KMS-11 (cell line): ENCODE data around the gene TACC3.

ENCODE experiments used
- H2AFZ ChIP-seq: fragments of 200-600 bp; sonication (generic); 2 replicates; pipeline ENCODE4 v1.6.1; 2016; ENCODE audit warnings: antibody characterized with exemption, mixed run types, low read depth
- H3K27ac ChIP-seq: fragments of 200-600 bp; sonication (generic); 2 replicates; pipeline ENCODE4 v1.6.1; 2016; ENCODE audit warnings: mild to moderate bottlenecking, mixed run types
- H3K27me3 ChIP-seq: fragments of 200-600 bp; sonication (generic); 2 replicates; pipeline ENCODE4 v1.6.1; 2017; ENCODE audit warnings: mild to moderate bottlenecking, low read depth, mixed run types, moderate library complexity; ENCODE audit not compliant: insufficient read depth
- H3K36me3 ChIP-seq: fragments of 200-600 bp; sonication (generic); 2 replicates; pipeline ENCODE4 v1.6.1; 2017; ENCODE audit warnings: mild to moderate bottlenecking, mixed run types; ENCODE audit not compliant: insufficient read depth
- H3K4me1 ChIP-seq: fragments of 200-600 bp; sonication (generic); 2 replicates; pipeline ENCODE4 v1.6.1; 2016; ENCODE audit warnings: mild to moderate bottlenecking, low read depth, mixed run types; ENCODE audit not compliant: poor library complexity, severe bottlenecking
- H3K4me2 ChIP-seq: fragments of 200-600 bp; sonication (generic); 2 replicates; pipeline ENCODE4 v1.7.0; 2016; ENCODE audit warnings: mild to moderate bottlenecking, mixed run types
- H3K4me3 ChIP-seq: fragments of 200-600 bp; sonication (generic); IDR thresholded peaks from 2 replicates; pipeline ENCODE4 v1.6.1; 2017; ENCODE audit warnings: low read depth, low read length, mixed read lengths; ENCODE audit not compliant: insufficient read depth
- H3K79me2 ChIP-seq: fragments of 200-600 bp; sonication (generic); 2 replicates; pipeline ENCODE4 v1.6.1; 2016; ENCODE audit warnings: low read depth, mixed run types; ENCODE audit not compliant: insufficient read depth
- H3K9ac ChIP-seq: fragments of 200-600 bp; sonication (generic); 2 replicates; pipeline ENCODE4 v1.6.1; 2016; ENCODE audit warnings: mild to moderate bottlenecking, mixed run types
- H4K20me1 ChIP-seq: fragments of 200-600 bp; sonication (generic); 2 replicates; pipeline ENCODE4 v1.6.1; 2016; ENCODE audit warnings: mild to moderate bottlenecking, mixed run types; ENCODE audit not compliant: insufficient read depth
- TF ChIP-seq, protein P1 (sequence below): fragments of 200-600 bp; sonication (generic); conservative IDR thresholded peaks from 2 replicates; pipeline ENCODE4 v1.6.1; 2017; ENCODE audit warnings: low read depth, mild to moderate bottlenecking, antibody characterized with exemption, low read length, moderate library complexity, mixed read lengths

The TACC3 gene

DNA sequence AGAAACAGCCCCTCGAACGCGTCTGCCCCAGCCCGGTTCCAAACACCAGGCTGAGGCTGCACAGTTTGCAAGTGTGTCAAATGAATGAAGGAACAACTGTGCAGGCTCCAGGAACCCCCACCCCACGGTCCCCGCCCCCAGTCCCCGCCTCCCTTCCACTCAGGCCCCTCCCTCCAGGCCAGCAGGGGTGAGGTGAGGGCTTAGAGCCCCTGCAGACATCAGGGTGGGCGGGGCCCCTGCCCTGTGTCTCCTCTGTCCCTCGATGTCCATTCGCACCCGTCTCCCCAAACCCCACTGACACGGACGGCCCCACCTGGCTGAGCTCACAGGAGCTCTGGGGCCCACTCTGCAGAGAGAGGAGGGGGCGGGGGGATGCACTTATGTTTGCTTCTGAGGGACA, 28.5 kb downstream of the TACC3 start:
- no peak overlapping the region for H3K9ac ChIP-seq
- no peaks in the 10 kb centered on the region for H3K36me3 ChIP-seq
- H3K4me3 ChIP-seq: no peak overlapping the region
- no peak overlapping the region for H2AFZ ChIP-seq
- no peak overlapping the region for H3K4me2 ChIP-seq
- no peaks in the 10 kb centered on the region for H3K4me1 ChIP-seq
- no peaks in the 10 kb centered on the region for H3K27me3 ChIP-seq
- TF ChIP-seq, protein P1, sequence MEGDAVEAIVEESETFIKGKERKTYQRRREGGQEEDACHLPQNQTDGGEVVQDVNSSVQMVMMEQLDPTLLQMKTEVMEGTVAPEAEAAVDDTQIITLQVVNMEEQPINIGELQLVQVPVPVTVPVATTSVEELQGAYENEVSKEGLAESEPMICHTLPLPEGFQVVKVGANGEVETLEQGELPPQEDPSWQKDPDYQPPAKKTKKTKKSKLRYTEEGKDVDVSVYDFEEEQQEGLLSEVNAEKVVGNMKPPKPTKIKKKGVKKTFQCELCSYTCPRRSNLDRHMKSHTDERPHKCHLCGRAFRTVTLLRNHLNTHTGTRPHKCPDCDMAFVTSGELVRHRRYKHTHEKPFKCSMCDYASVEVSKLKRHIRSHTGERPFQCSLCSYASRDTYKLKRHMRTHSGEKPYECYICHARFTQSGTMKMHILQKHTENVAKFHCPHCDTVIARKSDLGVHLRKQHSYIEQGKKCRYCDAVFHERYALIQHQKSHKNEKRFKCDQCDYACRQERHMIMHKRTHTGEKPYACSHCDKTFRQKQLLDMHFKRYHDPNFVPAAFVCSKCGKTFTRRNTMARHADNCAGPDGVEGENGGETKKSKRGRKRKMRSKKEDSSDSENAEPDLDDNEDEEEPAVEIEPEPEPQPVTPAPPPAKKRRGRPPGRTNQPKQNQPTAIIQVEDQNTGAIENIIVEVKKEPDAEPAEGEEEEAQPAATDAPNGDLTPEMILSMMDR: no peak
- no peaks in the 10 kb centered on the region for H3K79me2 ChIP-seq
- no peaks in the 10 kb centered on the region for H4K20me1 ChIP-seq
- H3K27ac ChIP-seq: no peak overlapping the region

GRCh38 chr4:1750381-1751154, 29.2 kb downstream of the TACC3 start:
- TF ChIP-seq, protein P1: no peak
- Histone ChIP-seq H3K4me2 (no peak overlapping the region), H4K20me1 (no peaks in the 10 kb centered on the region), H3K27me3 (no peaks in the 10 kb centered on the region), H2AFZ (no peak overlapping the region), H3K27ac (no peak overlapping the region), H3K9ac (no peak overlapping the region), H3K79me2 (no peaks in the 10 kb centered on the region), H3K4me3 (no peak overlapping the region), H3K36me3 (no peaks in the 10 kb centered on the region), H3K4me1 (no peaks in the 10 kb centered on the region)

DNA sequence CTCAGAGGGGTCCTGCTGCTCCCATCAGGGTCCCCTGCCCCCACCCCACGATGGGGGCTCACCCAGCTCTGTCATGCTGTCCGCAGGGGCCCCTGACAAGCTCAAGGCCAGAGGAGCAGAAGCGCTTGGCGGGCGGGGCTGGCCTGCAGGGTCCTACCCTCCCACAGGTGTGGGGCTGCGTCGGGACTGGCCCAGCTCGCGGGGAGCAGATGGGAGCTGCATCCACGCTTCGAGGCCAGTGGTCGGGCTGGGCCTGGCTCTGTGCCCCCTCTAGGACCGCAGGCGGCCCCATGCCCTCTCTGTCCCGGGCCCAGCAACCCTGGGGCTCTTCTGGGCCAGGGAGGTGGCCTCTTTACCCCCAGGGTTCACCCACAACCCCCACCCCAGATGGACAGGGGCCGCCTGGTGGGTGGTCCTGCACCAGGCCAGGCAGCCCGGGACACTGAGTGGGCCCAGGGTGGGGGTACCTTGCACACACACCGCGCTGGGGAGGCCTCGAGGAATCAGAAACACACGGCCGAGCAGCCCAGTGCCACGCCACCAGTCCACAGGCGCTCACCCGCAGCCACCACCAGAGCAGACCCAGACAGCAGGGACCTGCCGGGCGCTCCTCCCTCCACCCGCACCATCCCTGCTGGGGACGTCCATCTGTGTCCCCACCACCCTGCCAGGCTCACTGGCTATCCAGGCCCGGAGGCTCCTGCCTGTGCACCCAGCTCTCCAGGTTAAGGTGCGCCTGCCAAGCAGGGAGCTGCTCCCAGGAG, 30.0 kb downstream of the TACC3 start:
- Histone ChIP-seq H3K27me3 (no peaks in the 10 kb centered on the region), H2AFZ (no peak overlapping the region), H3K4me1 (no peaks in the 10 kb centered on the region), H3K9ac (no peak overlapping the region), H4K20me1 (no peaks in the 10 kb centered on the region), H3K79me2 (no peaks in the 10 kb centered on the region), H3K4me3 (no peak overlapping the region), H3K4me2 (no peak overlapping the region), H3K36me3 (no peaks in the 10 kb centered on the region), H3K27ac (no peak overlapping the region)
- TF ChIP-seq, protein P1: no peak

GRCh38 chr4:1751919-1752283, 30.6 kb downstream of the TACC3 start:
- H2AFZ ChIP-seq: no peak overlapping the region
- no peaks in the 10 kb centered on the region for H3K36me3 ChIP-seq
- no peak overlapping the region for H3K4me3 ChIP-seq
- H3K4me1 ChIP-seq: no peaks in the 10 kb centered on the region
- TF ChIP-seq, protein P1: no peak
- H3K27ac ChIP-seq: no peak overlapping the region
- no peaks in the 10 kb centered on the region for H4K20me1 ChIP-seq
- no peak overlapping the region for H3K4me2 ChIP-seq
- no peaks in the 10 kb centered on the region for H3K79me2 ChIP-seq
- no peaks in the 10 kb centered on the region for H3K27me3 ChIP-seq
- H3K9ac ChIP-seq: no peak overlapping the region
